Natural killer cell (primary cell): ENCODE measurements around the gene HSPA12A. TPM values are rescaled to one million over a fixed set of nuclear protein-coding genes. Genes with fewer than 3 reads are reported as not detected.

Experiments
- ATAC-seq, 3 donors: fragments of 150-1000 bp in 2 of 3; fragments of 200-7000 bp in 1 of 3; cut with Tn5 transposase; 1 replicate in 1 of 3; 2 replicates in 2 of 3; pipeline ENCODE4 v1.10.0; 2021; ENCODE audit warnings: mild to moderate bottlenecking in 2 of 3, moderate library complexity in 2 of 3
- DNase-seq, 2 donors: peaks; one replicate each; pipeline versions ENCODE4 v3.0.0 to v3.0.0-alpha.2; 2013 to 2021; ENCODE audit warnings: mixed read lengths in 1 of 2
- H3K27ac ChIP-seq: one replicate; pipeline ENCODE4 v1.5.1; 2013; ENCODE audit warnings: mild to moderate bottlenecking, low read length
- H3K27me3 ChIP-seq: one replicate; pipeline ENCODE4 v1.6.1; 2013; ENCODE audit warnings: low read length; ENCODE audit not compliant: control insufficient read depth, insufficient read depth
- H3K36me3 ChIP-seq: one replicate; pipeline ENCODE4 v1.6.1; 2013; ENCODE audit warnings: low read length; ENCODE audit not compliant: control insufficient read depth, insufficient read depth
- H3K4me1 ChIP-seq: one replicate; pipeline ENCODE4 v1.6.1; 2013; ENCODE audit warnings: low read length; ENCODE audit not compliant: control insufficient read depth, insufficient read depth
- H3K4me3 ChIP-seq: one replicate; pipeline ENCODE4 v1.5.1; 2013; ENCODE audit warnings: low read length
- H3K9me3 ChIP-seq: one replicate; pipeline ENCODE4 v1.6.1; 2013; ENCODE audit warnings: low read length; ENCODE audit not compliant: control insufficient read depth, insufficient read depth
- H3K27ac Mint-ChIP-seq, 2 donors: one replicate each; pipeline ENCODE4 v1.8.0; 2022; ENCODE audit warnings: mild to moderate bottlenecking in 2 of 2, mixed read lengths in 2 of 2, moderate library complexity in 1 of 2
- H3K27me3 Mint-ChIP-seq, 2 donors: one replicate each; pipeline ENCODE4 v1.8.0; 2022; ENCODE audit warnings: low read depth in 2 of 2, mixed read lengths in 2 of 2
- H3K36me3 Mint-ChIP-seq: one replicate; pipeline ENCODE4 v1.8.0; 2022; ENCODE audit warnings: mixed read lengths
- H3K4me1 Mint-ChIP-seq, 2 donors: one replicate each; pipeline ENCODE4 v1.8.0; 2022; ENCODE audit warnings: mixed read lengths in 2 of 2
- H3K4me3 Mint-ChIP-seq: one replicate; pipeline ENCODE4 v1.8.0; 2022; ENCODE audit warnings: mild to moderate bottlenecking, moderate library complexity, mixed read lengths
- H3K9me3 Mint-ChIP-seq, 2 donors: one replicate each; pipeline ENCODE4 v1.8.0; 2022; ENCODE audit warnings: mixed read lengths in 2 of 2
- CTCF ChIP-seq: fragments of 200-600 bp; IDR thresholded peaks from one replicate; pipeline ENCODE4 v1.8.0; 2022; ENCODE audit warnings: antibody characterized with exemption
- WGBS: methylation state at CpG from one replicate; pipeline ENCODE4 v1.1.7; 2013; ENCODE audit warnings: missing lambda C conversion rate; ENCODE audit not compliant: insufficient coverage; 5-methylcytosine and 5-hydroxymethylcytosine counted together
- intact Hi-C: fragments of 100-400 bp; cut with micrococcal nuclease; formaldehyde crosslinking; loops from one replicate; pipeline ENCODE4 v1.14.2; 2022
- total RNA-seq, 4 donors: library from RNA; stranded (reverse); fragments of 120-200 nt in 1 of 4; gene quantifications; one replicate each; pipeline versions ENCODE4 v1.2.3 to v1.2.4, GENCODE V29; 2013 to 2022

HSPA12A gene
- total RNA-seq, 3 donors from 2014 or later (not counting 1 experiment from before 2014, with no cell fraction given): 0.43 TPM; not detected in 2

GRCh38 chr10:116706281-116706680, 36.1 kb downstream of the HSPA12A start:
- Mint-ChIP-seq H3K4me1 (no peaks in the 10 kb centered on the region), H3K9me3 (no peaks in the 10 kb centered on the region), H3K27ac (no peak overlapping the region), H3K27me3 (peaks cover 8 to 9% of the 10 kb centered on the region in 2 donors), H3K4me3 (no peak overlapping the region), H3K36me3 (no peaks in the 10 kb centered on the region)
- Histone ChIP-seq H3K4me3 (no peak overlapping the region), H3K27ac (no peak overlapping the region), H3K36me3 (no peaks in the 10 kb centered on the region), H3K27me3 (no peaks in the 10 kb centered on the region), H3K9me3 (no peaks in the 10 kb centered on the region), H3K4me1 (no peaks in the 10 kb centered on the region)
- TF ChIP-seq CTCF: no peak
- ATAC-seq (no peak), DNase-seq (no peak)
- intact Hi-C loops: no loop called here
- WGBS: 86% methylated on average over 9 of the region's 9 CpGs

- Histone ChIP-seq H3K9me3 (no peaks in the 10 kb centered on the region), H3K27me3 (no peaks in the 10 kb centered on the region), H3K4me3 (no peak overlapping the region), H3K27ac (no peak overlapping the region), H3K4me1 (no peaks in the 10 kb centered on the region), H3K36me3 (no peaks in the 10 kb centered on the region)
- Mint-ChIP-seq H3K9me3 (no peaks in the 10 kb centered on the region), H3K36me3 (no peaks in the 10 kb centered on the region), H3K4me1 (no peaks in the 10 kb centered on the region), H3K27me3 (peaks cover 8 to 9% of the 10 kb centered on the region in 2 donors), H3K4me3 (no peak overlapping the region), H3K27ac (no peak overlapping the region)
- ATAC-seq (no peak), DNase-seq (no peak)
- intact Hi-C loops: no loop called here
- TF ChIP-seq CTCF: no peak
- WGBS: 88% methylated on average over 7 of the region's 7 CpGs
Observed at GRCh38 chr10:116705498-116705897, 36.9 kb downstream of the HSPA12A start.

- no peaks in the 10 kb centered on the region for H3K36me3 ChIP-seq
- Mint-ChIP-seq H3K4me1 (no peaks in the 10 kb centered on the region), H3K27me3 (peaks cover 8 to 9% of the 10 kb centered on the region in 2 donors), H3K27ac (no peak overlapping the region), H3K4me3 (no peak overlapping the region), H3K9me3 (no peaks in the 10 kb centered on the region), H3K36me3 (no peaks in the 10 kb centered on the region)
- ATAC-seq (no peak), DNase-seq (no peak)
- no peaks in the 10 kb centered on the region for H3K27me3 ChIP-seq
- H3K9me3 ChIP-seq: no peaks in the 10 kb centered on the region
- whole genome bisulfite sequencing: 90% methylated on average over 11 of the region's 11 CpGs
- H3K4me3 ChIP-seq: no peak overlapping the region
- H3K4me1 ChIP-seq: no peaks in the 10 kb centered on the region
- no peak overlapping the region for H3K27ac ChIP-seq
- no peak for TF ChIP-seq CTCF
- intact Hi-C loops: no loop called here
Observed at GRCh38 chr10:116704926-116705325, 37.4 kb downstream of the HSPA12A start.

- Mint-ChIP-seq H3K9me3 (no peaks in the 10 kb centered on the region), H3K36me3 (no peaks in the 10 kb centered on the region), H3K4me3 (no peak overlapping the region), H3K27me3 (peaks cover 8 to 14% of the 10 kb centered on the region in 2 donors), H3K27ac (no peak overlapping the region), H3K4me1 (no peaks in the 10 kb centered on the region)
- Histone ChIP-seq H3K27me3 (no peaks in the 10 kb centered on the region), H3K4me3 (no peak overlapping the region), H3K9me3 (no peaks in the 10 kb centered on the region), H3K36me3 (no peaks in the 10 kb centered on the region), H3K4me1 (no peaks in the 10 kb centered on the region), H3K27ac (no peak overlapping the region)
- 86% methylated on average over 9 of the region's 9 CpGs for WGBS
- DNase-seq (no peak), ATAC-seq (no peak)
- intact Hi-C loops: no loop called here
- TF ChIP-seq CTCF: no peak
Observed at GRCh38 chr10:116702165-116702564, 40.2 kb downstream of the HSPA12A start.
